NCI-H146 treated with DMSO at 0.1 percent for 48 hours (cell line): Measurements from ENCODE around the gene ITPR2.
"Not testable (repeated sequence)": the region's sequence is repeated elsewhere in the genome, so short reads cannot be mapped to it uniquely, and the experiment has no call there.

Experiments
- DNase-seq: peaks from one replicate; lab custom pipeline; 2025; ENCODE audit not compliant: unreplicated experiment; lab: John Stamatoyannopoulos, UW

ITPR2 gene

GRCh38 chr12:26327975-26328644 lies 504.9 kb downstream of the ITPR2 start:
- DNase-seq = no peak

GRCh38 chr12:26323673-26324072 lies 509.3 kb downstream of the ITPR2 start:
- DNase-seq = no peak

DNA sequence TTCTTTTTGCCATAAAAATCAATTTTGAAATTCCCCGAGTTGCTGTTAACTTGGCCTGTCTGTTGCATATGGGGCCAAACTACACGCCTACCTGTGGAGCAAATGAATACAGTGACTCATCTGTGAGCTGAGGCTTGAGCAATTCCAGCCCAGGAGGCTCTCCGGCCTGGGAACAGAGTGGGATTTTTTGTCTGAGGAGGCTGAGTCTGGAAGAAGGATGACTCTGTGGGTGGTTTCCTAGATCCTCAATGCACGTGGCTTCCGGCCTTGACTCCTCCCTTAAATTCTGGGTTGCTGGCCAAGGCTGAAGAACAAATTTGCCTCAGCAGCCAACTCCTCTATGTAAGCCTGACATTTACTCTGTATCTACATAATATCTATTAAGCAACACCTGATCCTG lies 513.5 kb downstream of the ITPR2 start:
- no peak for DNase-seq

- DNase-seq = no peak
These were observed 514.3 kb downstream of the ITPR2 start for GRCh38 chr12:26318661-26319068.

DNA sequence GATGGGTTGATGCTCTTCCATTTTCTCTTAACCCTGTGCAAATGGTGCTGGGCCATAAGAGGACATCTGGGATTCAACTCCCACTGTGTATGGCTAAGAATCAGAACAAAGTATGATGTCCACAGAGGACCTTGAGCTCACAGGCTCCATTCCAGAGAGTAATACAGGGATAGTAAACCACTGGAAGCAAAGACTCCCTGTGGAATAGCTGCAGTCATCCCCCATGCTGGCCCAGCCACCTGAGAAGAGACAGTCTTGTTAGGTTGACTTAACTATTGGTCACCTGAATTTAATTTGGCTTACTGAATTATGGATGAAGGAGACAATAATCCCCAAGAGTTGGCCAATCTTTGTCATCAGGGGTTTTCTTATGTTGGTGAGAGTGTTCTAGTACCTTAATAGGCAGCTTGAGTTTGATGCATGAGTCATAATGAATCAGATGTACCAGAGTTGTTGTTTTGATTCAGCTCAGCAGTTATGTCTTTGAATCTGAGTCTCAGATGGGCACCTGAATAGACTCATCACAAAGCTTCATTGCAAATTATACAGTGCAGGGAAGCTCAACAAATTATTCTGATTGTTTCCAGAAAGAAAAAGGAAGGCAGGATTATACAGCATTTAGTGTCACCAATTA lies 514.9 kb downstream of the ITPR2 start:
- DNase-seq = no peak

GRCh38 chr12:26314103-26314502 lies 518.9 kb downstream of the ITPR2 start:
- not testable (repeated sequence) for DNase-seq

DNA sequence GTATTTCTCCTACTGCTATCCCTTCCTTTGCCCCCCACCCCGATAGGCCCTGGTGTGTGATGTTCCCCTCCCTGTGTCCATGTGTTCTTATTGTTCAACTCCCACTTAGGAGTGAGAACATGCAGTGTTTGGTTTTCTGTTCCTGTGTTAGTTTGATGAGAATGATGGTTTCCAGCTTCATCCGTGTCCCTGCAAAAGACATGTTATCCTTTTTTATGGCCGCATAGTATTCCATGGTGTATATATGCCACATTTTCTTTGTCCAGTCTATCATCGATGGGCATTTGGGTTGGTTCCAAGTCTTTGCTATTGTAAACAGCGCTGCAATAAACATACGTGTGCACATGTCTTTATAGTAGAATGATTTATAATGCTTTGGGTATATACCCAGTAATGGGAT lies 522.5 kb downstream of the ITPR2 start:
- DNase-seq = not testable (repeated sequence)

- DNase-seq = no peak
These were observed 523.4 kb downstream of the ITPR2 start for GRCh38 chr12:26309634-26310033.

DNA sequence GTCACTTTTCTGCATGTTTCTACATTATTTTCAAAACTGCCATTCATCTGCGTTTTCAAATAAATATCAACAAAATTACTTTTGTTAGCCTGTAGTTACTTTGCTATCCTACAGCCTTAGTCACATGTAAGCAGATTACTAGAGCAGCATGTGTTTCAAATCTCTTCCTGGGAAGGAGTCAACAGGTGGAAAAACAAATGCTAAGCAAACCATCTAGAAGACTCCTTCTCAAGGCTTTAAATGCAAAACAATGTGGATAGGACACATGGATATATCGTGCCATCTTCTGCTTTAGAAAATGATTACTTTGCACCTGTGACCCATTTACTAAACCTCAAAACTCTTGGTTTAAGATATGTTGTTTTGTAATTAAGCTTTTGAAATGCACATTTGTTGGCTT lies 528.7 kb downstream of the ITPR2 start:
- no peak for DNase-seq

- DNase-seq = no peak
These were observed 529.6 kb downstream of the ITPR2 start for GRCh38 chr12:26303418-26303817.

GRCh38 chr12:26302776-26303175 lies 530.2 kb downstream of the ITPR2 start:
- no peak for DNase-seq

- no peak for DNase-seq
These were observed 533.2 kb downstream of the ITPR2 start for GRCh38 chr12:26299751-26300150.

- no peak for DNase-seq
These were observed 534.0 kb downstream of the ITPR2 start for GRCh38 chr12:26298785-26299621.

DNA sequence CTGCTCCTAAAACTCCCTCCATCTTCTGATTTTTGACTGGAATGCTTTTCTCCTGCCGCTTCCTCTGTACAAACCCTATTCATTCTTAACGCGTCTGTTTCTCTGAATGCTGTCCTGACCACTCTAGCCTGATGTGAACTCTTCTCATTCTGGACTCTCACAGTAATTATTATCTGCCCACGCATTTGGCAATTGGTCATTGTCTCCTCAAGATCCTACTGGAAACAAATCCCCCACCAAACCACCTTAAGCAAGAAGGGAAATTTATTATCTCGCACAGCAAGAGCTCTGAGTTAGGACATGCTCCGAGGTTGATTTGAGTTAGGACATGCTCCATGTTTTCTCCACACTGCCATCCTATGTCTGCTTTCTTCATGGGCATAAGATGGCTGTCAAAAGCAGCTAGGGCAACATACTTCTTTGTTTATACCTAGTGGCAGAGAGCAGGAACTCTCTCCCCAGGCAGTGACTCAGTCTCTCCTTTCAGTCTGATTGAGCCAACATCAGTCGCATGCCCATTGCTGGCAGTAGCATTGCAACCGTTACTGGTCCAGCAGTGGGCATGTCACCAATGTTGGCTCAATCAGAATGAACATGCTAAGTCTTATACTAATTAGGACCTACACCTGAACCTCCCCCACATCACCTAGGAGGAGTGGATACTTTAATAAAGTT lies 535.5 kb downstream of the ITPR2 start:
- no peak for DNase-seq

DNA sequence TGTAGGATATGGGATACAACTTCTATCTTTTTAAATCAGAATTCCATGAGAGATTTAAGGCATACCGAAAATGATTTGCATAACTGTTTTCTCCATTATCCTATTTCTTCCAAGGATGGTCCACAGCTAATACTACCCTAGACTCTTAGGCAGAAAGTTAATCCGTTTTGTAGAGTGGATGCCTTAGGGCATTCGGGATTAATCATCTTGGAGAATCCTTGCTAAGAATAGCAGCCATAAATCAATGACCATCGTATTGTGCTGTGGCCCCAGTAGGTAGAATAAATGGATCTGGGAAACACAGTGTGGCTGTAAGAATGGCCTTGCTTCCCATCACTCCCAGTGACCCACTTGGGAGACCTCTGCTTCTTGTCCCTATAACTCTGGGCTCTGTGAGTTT lies 538.0 kb downstream of the ITPR2 start:
- DNase-seq = no peak

DNA sequence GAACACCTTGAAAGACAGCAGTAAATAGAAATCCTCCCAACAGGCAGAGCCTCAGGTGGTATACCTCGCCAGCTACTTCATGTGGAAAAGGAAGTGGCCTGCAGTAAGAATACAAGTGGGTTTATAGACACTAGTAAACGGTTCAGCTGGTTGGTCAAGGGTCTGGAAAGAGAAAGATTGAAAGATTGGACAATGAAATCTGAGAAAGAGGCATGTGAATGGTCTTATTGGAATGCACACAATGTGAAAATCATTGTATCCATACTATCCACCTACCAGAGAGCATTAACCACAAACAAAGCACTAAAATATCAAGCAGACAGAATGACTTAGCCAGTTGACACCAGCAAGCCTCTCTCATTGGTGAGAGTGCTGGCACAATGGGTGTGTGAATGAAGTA lies 539.4 kb downstream of the ITPR2 start:
- no peak for DNase-seq

DNA sequence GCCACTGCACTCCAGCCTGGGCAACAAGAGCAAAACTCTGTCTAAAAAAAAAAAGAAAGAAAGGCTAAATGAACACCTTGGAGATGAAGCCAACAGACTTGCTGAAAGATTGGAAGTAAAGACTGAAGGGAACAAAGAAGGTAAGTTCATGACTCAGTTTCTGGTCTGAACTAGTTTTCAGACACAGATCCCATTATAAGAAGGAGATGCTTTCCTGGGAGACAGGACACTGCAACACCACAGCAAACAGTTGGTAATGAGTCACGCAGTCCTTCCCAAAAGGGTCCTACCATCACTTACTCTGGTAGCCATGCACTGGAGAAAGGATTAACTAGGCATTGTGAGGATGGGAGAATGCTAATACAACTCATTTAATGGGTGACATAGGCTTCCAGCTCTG lies 540.4 kb downstream of the ITPR2 start:
- no peak for DNase-seq

GRCh38 chr12:26290565-26290964 lies 542.4 kb downstream of the ITPR2 start:
- no peak for DNase-seq

GRCh38 chr12:26287671-26288381 lies 545.2 kb downstream of the ITPR2 start:
- no peak for DNase-seq
